Measurements from ENCODE around the gene TBC1D24.

The TBC1D24 gene

DNA sequence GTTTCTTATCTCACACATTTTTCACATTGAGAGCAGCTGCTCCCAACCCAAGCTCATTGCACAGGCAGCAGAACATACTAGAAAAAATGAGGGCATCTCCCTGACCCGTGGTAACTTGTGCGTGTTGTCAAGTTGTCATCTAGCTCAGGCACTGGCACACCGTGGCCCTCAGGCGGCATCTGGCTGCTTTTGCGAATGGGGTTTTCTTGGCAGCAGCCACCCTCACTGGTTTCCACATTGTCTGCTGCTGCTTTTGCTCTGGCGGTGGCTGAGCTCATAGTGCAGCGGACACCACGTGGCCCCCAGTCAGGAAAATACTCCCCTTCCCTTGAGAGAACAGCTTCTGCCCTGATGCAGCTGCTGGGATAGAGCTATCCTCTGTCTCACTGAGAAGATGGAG is 24.4 kb upstream of the TBC1D24 start:
- DNase-seq (ENCODE audit: low read depth, low spot score) = no peak

DNA sequence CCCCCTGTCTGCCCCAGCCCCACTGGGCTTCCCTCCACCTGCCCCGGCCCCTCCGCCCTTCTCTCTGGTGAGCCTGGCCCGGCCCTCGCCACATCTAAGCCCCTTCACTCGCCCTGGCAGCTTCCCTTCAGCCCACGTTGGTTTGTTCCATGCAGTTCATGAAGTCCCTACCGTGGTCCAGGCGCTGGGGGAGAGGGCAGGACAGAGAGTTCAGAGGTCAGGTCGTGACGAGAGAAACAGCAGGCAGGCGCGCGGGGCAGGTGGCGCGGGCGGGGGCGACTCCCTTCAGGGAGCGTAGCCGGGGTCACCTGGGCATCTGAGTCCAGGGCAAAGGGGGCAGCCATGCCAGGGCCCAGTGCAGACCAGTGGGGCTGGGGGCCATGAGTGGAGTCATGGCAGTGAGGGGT is 23.9 kb upstream of the TBC1D24 start:
- no peak for DNase-seq (ENCODE audit: low read depth, low spot score)

DNA sequence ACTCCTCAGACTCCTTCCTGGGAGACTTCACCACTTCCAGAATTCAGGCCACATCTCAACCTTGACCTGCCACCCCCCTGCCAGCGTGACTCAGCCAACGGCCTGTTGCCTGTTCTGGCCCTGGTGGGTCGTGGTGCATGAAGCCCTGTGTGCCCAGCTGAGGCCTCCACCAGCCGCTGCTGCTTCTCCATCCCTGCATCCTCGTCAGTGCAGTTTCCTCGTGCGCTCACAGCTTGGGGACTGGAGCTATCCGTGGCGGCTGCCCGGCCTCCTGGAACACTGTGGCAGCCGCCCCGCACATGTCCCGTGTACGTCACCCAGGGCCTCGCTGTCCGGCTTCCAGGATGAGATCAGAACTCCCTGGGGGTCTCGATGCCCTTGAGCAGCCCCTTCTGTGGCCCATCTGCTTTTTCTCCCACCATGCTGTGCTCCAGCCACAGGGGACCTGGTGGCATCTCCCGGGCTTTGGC is 23.0 kb upstream of the TBC1D24 start:
- DNase-seq (ENCODE audit: low read depth, low spot score) = no peak

DNA sequence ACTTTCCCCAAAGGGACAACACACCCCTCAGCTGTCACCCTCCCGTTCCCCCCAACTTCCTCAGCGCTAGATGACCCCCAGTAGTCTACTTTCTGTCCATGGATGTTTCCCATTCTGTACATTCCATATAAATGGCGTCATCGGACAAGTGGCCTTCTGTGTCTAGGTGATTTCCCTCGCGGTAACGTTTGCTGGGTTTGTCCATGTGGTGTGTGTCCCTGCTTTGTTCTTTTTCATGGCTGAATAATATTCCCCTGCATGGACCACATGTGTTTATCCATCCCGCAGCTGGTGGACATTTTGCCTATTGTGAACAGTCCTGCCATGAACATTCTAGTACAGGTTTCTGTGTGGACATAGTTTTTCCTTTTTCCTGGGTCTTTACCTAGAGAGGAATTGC is 22.3 kb upstream of the TBC1D24 start:
- no peak for DNase-seq (ENCODE audit: low read depth, low spot score)

DNA sequence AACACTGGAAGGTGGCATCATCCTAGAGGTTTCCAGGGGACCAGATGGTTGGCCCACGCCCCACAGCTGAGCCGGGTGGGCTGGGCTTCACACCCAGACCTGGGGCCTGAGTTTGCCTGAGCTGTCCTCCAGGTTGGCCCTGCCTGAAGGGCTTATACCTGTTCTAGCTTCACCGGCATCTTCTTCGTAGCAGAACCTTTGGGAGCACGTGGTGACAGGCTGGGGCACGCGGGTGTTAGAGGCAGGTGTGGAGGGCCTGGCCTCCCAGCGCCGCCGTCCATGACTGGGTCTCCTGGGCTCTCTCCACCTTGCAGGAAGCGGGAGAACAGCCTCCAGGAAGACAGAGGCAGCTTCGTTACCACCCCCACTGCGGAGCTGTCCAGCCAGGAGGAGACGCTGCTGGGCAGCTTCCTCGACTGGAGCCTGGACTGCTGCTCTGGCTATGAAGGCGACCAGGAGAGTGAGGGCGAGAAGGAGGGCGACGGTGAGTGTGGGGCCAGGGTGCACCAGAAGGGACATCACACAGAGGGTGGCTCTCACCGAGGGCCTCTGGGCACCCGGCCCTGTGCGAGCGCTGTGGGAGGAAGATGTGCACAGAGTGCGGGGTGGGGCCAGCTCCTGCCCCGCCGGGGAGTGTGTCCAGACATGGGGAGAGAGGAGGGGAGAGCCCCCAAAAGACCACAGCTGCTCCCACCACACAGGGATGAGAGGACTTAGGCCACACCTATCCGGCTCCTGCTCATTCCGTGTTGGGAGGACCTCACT is 19.7 kb upstream of the TBC1D24 start:
- no peak for DNase-seq (ENCODE audit: low read depth, low spot score)

DNA sequence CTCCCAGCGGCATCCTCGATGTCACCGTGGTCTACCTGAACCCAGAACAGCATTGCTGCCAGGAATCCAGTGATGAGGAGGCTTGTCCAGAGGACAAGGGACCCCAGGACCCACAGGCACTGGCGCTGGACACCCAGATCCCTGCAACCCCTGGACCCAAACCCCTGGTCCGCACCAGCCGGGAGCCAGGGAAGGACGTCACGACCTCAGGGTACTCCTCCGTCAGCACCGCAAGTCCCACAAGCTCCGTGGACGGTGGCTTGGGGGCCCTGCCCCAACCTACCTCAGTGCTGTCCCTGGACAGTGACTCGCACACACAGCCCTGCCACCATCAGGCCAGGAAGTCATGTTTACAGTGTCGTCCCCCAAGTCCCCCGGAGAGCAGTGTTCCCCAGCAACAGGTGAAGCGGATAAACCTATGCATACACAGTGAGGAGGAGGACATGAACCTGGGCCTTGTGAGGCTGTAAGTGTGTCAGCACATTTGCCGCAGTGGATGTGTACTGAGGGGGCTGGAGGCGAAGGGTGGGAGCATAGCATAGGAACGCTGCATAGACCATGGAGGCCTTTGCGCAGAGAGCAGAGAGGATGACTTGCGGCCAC is 18.3 kb upstream of the TBC1D24 start:
- DNase-seq (ENCODE audit: low read depth, low spot score) = no peak

DNA sequence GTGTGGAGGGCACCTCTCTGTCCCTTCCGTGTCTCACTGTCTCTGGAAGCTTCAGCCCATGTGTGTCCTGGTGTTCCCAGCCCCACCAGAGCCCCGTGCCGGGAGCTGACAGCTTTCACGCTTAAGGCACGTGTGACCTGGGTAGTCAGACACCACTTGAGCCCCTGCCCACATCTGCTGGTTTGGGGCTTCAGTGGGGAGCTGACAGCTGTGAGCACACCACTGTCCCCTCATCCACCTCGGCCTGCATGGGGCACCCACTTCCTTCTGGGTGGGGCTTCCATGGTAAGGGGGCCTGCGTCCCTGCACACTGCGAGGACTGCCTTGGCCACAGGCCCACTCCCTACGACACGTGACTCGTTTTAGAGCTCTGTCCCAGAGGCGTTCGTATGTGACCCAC is 17.7 kb upstream of the TBC1D24 start:
- DNase-seq (ENCODE audit: low read depth, low spot score) = no peak

DNA sequence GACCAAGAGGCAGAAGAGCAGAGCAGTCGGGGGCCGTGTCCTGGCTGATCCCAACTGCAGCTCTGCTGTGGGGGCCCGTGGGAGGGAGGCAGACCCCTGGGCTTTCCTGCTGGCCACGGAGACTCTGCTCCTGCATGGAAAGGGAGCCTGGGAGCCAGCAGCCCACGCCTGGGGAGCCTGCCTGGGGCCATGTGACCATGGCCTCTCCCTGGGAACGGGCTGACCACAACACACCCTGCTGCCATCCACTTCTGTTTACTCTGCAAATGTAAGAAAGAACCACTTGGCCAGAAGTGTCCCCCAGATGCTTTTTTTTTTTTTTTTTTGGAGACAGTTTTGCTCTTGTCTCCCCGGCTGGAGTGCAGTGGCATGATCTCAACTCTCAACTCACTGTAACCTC is 17.0 kb upstream of the TBC1D24 start:
- DNase-seq (ENCODE audit: low read depth, low spot score) = no peak

DNA sequence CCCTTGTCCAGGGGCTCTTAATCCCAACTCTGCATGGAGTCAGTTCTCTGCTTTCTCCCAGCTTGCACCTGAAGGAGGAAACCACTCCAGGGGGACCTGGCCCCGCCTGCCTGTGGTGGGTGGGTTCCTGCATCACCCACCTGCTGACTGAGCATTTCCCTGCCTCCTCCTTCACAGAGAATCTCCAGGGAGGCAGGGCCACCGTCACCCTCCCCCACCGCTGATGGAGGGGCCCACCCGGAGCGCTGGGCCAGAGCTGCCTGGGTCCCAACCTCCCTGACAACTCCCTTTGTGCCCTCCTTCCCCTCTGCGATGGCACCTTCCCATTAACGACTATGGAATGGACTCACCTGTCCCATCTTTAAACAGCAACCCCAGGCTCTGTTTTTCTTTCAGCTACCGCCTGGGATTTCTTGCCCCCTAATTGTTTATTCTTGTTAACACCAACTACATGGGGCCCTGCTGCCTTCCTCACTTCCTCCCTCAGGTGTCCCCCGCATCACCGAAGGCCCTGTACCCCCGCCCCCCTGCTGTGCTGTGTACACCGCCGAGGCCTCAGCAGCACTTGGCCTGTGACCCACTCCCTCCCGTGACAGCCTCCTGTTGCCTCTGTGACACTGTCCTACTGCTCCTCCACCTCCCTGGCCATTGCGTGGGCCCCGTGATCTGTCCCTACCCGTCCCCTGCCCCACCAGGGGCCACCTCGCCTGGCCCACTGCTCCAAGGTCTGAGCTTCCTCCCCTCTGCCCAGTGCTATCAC is 15.9 kb upstream of the TBC1D24 start:
- no peak for DNase-seq (ENCODE audit: low read depth, low spot score)

DNA sequence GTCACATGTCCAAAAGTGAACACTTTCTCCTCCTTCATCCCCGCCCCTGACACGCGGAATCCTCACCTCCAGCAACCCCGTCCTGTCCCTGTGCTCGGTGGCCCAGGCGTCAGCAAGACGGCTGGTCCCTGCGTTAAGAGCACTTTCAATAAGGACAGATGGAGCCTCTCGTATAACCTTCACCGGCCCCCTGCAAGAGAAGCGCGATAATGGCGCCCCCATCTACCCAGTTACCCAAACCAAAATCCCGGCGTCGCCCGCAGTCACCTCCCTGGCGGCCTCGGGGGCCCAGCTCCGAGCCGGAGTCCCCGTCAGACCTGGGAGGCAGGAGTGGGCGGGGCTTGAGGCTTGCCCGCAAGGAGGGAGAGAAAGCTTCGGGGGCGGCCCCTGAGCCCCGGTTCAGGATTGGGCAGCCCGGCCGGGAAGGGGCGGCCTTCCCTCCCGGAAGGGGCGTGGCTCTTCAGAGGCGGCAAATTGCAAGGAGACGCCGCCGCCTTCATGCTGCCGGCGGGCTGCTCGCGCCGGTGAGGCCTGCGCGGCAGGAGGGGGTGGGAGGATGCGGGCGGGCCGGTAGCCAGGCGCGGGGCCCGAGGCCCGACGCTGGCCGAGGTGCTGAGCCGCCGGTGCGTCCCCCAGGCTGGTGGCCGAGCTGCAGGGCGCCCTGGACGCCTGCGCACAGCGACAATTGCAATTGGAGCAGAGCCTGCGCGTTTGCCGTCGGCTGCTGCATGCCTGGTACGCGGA is 15.1 kb upstream of the TBC1D24 start, which contains the start of gene TEDC2:
Gene TEDC2, plus strand, starts transcription at position 463 of the 744 bp plus-strand sequence. Its CDS starts 36 bp downstream, at position 499.
- DNase-seq (ENCODE audit: low read depth, low spot score) = peak; percentile 95

DNA sequence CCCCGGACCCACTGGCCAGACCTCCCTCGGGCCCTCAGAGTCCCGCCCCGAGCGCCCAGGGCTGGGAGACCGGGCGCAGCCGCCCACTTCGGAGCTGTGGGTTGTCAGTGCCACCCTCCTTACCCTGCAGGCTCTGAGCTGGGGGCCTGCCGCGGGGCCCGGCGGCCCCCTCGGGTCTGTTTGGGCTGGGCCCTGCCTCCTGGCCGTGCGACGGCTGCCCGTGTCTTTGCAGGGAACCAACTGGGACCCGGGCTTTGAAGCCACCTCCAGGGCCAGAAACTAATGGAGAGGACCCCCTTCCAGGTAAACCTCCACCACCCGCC is 14.6 kb upstream of the TBC1D24 start:
- DNase-seq (ENCODE audit: low read depth, low spot score) = no peak

DNA sequence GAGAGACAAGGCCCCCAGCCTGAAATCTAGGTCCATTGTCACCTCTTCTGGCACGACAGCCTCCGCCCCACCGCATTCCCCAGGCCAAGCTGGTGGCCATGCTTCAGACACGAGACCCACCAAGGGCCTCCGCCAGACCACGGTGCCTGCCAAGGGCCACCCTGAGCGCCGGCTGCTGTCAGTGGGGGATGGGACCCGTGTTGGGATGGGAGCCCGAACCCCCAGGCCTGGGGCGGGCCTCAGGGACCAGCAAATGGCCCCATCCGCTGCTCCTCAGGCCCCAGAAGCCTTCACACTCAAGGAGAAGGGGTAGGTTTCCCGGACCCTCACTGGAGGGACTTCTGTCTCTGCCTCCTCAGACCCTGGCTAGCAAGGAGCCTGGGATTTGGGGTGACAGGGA is 14.0 kb upstream of the TBC1D24 start:
- DNase-seq (ENCODE audit: low read depth, low spot score) = no peak

DNA sequence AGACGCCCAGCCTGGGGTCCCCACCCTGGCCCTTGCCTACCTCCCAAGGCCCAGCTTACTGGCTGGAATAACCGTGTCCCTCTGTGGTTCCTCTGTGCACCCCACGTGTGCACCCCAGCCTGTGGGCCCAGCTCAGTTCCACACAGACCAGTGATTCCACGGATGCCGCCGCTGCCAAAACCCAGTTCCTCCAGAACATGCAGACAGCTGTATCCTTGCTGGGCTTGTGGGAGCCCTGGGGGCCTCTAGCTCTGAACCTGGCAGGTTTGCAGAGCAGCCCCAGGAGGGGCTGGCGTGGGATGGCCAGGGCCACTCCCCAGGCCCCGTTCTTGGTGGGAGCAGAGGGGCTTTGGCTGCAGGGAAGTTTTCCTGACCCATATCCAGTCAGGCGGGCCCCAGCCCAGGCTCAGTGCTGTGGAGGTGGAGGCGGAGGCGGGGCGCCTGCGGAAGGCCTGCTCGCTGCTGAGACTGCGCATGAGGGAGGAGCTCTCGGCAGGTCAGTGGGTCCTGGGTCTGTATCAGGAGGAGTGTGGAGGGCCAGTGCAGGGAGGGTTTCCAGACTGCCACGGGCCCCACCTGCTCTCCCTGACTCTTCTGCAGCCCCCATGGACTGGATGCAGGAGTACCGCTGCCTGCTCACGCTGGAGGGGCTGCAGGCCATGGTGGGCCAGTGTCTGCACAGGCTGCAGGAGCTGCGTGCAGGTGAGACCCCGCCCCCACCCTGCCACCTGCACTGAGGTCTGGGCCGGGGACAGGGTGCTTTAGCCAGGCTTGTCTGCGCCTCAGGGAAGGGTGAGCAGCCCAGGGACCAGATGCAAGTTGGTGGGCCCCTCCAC is 12.7 kb upstream of the TBC1D24 start:
- DNase-seq (ENCODE audit: low read depth, low spot score) = no peak

DNA sequence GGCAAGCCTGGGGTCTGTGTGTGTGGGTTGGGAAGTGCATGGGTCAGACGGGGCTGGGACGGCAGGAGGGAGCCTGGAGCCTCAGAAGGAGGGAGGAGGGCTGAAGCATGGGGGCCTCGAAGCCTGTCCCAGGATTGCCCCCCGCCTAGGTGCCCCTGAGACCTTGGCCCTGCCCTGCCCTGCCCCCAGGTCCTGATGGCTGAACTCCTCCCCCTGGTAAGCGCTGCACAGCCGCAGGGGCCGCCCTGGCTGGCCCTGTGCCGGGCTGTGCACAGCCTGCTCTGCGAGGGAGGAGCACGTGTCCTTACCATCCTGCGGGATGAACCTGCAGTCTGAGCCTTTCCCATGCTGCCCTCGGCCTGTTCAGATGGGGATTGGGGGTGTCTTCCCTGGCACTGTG is 10.6 kb upstream of the TBC1D24 start:
- no peak for DNase-seq (ENCODE audit: low read depth, low spot score)

DNA sequence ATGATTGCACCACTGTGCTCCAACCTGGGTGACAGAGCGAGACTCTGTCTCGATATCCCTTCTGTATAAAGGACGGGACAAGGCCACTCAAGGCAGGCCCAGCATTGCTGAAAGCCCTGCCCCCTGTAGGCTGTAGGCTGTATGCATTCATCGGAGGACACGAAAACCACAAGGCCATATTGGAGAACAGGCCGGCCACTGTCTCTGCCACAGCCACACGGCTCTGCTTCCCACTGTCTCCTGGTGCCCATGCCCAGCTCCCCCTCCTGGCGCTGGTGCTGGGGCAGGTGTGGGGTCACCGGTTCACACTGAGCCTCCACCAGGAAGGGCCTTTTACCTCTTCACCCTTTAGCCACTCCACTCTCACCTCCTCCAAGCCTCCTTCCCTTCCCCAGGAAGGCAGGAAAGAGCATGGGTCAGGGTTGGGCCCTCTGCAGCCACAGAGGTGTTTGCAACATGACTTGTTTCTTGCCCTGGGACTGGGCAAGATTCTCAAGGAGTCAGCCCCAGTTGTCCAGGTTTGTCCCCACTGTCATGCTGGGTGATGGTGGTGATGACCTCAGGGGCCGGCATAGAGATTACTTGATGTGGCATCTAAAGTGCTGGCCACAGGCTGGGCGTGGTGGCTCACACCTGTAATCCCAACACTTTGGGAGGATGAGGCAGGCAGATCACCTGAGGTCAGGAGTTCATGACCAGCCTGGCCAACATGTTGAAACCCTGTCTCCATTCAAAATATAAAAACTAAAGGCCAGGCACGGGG is 9.1 kb upstream of the TBC1D24 start:
- DNase-seq (ENCODE audit: low read depth, low spot score) = no peak

DNA sequence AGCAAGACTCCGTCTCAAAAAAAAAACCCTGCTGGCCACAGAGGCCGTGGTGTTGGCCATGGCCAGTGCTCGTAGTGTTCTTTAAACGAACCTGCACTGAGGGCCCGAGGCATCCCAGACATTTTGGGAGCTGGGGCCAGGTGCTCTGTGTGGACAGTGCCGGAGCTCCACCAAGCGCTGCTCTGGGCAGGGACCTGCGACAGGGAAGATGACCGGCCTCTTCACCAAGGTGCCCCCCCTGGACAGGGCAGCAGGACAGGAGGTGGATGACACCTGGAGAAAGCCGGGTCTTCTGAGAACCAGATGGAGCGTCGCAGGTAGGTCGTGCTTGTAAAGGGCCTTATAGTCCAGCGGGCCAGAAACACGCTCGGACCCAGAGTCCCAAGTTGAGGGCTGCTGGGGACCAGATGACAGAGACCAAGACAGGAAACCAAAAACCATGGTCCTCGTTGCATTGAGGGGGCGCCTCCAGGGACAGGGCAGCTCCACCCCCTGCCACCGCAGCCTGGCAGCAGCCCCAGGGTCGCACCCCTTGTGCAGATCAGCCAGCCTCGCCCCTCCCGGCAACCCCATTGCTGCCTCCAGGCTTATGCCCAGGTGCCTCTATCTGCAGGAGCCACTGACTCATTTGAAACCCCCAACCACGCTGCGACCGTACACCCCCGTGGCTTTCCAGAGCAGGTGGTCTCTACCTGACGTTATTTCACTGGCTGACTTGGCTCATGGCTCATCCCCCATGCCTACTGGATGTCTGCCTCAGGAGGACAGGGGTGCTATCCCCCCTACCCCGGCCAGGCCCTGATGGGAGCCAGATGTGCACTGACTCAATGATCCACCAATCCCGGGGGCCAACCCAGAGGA is 8.0 kb upstream of the TBC1D24 start:
- no peak for DNase-seq (ENCODE audit: low read depth, low spot score)

DNA sequence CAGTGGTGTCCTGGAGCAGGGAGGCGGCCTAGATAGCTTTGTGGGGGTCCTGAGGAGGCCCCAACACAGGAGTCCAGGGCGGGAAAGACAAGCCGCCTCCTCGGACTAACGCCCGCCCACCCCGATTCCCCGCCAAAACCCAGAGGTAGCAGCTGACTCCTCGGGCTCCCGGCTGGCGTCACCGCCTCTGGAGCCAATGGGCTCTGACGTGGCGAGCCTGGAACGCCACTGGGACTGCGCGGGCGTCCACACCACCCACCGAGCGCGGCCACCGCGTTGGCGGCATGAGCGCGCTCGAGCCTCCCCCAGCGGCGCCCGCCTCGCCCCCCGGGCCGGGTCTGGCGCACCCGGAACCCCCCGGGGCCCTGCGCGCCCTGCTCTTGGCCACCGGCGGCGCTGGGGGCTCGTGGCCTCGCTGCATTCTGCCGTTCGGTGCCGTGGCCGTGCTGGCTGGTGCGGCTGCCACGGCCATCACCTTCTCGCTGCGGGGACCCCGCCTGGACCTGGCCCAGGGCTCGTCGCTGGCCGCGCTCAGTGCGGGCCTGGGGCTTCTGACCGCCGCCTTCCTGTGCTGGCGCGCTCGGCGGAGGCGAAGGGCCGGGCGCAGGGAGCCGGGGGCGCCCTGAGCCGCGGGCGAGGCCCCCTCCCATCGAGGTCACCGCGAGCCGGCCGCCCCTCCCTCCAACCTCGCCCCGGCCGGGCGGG is 7.2 kb upstream of the TBC1D24 start:
- DNase-seq (ENCODE audit: low read depth, low spot score) = no peak

DNA sequence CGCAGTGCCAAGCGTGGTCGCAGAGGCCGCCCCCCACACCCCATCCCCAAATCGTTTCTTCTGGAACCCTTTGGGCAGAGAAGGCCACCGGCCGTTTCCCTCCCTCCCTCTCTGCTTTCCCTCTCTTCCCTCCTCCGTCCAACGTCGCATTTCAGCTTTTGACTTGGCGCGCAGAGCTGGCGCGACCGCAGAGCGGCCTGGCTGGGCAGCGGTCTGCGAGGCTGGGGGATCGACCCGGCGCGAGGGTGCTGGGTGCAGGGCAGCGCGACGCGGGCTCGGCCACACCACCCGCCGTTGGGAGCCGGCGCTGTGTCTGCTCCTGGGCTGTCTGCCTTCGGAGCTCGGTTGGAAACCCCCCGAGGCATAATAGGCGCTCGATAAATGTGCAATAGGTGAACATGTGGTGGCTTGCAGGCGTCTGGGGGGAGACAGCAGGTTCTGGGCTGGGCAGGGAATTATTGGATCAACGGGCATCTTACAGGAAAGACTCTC is 6.6 kb upstream of the TBC1D24 start:
- no peak for DNase-seq (ENCODE audit: low read depth, low spot score)
